A673 (cell line): Measurements from ENCODE around the gene FLRT2.

Source experiments
- EZH2 ChIP-seq: fragments of 200-600 bp; sonication (generic); IDR thresholded peaks from 2 replicates; pipeline ENCODE4 v1.6.1; 2017; ENCODE audit warnings: borderline replicate concordance, low read depth, mild to moderate bottlenecking, mixed read lengths, antibody characterized with exemption, low read length; ENCODE audit not compliant: poor library complexity, severe bottlenecking
- TF ChIP-seq, protein P1 (sequence below): fragments of 300-800, 200-600 bp; sonication (generic); conservative IDR thresholded peaks from 2 replicates; pipeline ENCODE4 v1.5.1; 2017; ENCODE audit warnings: low read depth, mild to moderate bottlenecking, antibody characterized with exemption, low read length, moderate library complexity, mixed read lengths

DNA sequence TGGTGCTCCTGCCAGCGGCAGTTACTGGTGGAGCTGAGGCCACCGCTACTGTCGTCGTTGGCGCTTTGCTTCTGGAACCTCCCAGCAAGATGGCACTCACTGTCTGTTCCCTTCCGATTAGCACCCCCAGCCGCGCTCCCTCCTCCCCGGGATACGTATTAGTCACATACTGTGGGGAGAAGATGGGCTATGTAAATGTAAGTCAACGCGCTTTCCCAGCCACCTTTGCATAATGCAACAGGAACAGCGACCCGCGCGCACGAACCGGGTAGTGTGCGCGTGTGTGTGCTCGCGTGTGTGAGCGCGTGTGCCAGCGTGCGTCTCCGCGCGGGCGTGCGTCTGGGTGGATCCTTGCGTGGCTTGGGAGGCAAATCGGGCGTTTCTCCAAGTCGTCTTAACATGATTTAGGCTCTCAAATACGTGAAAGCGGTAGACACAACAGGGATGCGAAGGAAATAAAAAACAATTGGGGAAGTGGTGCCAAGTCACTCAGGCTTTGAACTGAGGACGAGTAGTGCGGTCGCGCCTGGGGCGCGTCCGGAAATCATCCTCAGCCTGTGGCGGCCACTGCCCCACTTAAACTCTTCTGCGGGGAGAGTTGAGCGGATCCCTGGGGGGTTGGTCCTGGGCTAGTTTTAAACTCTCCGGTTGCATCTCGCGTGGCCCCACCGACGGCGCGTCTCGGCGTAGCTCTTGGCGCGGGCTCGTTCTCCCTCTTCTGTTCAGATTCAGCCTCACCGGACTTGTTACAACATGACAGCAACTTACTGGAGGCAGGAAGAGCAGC, 1.8 kb downstream of the FLRT2 start:
- TF ChIP-seq, protein P1, sequence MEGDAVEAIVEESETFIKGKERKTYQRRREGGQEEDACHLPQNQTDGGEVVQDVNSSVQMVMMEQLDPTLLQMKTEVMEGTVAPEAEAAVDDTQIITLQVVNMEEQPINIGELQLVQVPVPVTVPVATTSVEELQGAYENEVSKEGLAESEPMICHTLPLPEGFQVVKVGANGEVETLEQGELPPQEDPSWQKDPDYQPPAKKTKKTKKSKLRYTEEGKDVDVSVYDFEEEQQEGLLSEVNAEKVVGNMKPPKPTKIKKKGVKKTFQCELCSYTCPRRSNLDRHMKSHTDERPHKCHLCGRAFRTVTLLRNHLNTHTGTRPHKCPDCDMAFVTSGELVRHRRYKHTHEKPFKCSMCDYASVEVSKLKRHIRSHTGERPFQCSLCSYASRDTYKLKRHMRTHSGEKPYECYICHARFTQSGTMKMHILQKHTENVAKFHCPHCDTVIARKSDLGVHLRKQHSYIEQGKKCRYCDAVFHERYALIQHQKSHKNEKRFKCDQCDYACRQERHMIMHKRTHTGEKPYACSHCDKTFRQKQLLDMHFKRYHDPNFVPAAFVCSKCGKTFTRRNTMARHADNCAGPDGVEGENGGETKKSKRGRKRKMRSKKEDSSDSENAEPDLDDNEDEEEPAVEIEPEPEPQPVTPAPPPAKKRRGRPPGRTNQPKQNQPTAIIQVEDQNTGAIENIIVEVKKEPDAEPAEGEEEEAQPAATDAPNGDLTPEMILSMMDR = peak; percentile 53
- no peak for TF ChIP-seq EZH2
